PC-9 (cell line): ENCODE data around the gene BCAR1. TPM values are rescaled to one million over a fixed set of nuclear protein-coding genes. Genes with fewer than 3 reads are reported as not detected.

Experiments used
- BruUV-seq: library from RNA; stranded (reverse); fragments of 400-500 nt; replicated peaks from 2 replicates; lab custom pipeline; 2021; lab: Mats Ljungman, UMichigan
- CTCF ChIA-PET: fragments of 300-600 bp; sonication (Branson Sonifier 250); formaldehyde crosslinking; loops from one replicate; lab custom pipeline; 2022; ENCODE audit warnings: antibody characterized with exemption; lab: Charles Lee
- POLR2A ChIA-PET: fragments of 300-600 bp; sonication (Branson Sonifier 250); formaldehyde crosslinking; loops from one replicate; lab custom pipeline; 2022; ENCODE audit warnings: antibody characterized with exemption; ENCODE audit not compliant: unreplicated experiment; lab: Charles Lee
- DNase-seq, 2 experiments: peaks; one replicate each; pipeline versions ENCODE4 v3.0.0 to v3.0.0-alpha.2; 2015 to 2022; ENCODE audit warnings: mixed read lengths in 1 of 2
- H2AFZ ChIP-seq: fragments of 200-600 bp; sonication (generic); 2 replicates; pipeline ENCODE4 v1.8.1; 2017; ENCODE audit warnings: antibody characterized with exemption
- H3F3A ChIP-seq: fragments of 200-600 bp; sonication (generic); 2 replicates; pipeline ENCODE4 v1.8.1; 2017; ENCODE audit warnings: antibody characterized with exemption, mild to moderate bottlenecking, low read depth; ENCODE audit not compliant: insufficient read depth
- H3K27ac ChIP-seq: fragments of 200-600 bp; sonication (generic); 2 replicates; pipeline ENCODE4 v1.6.1; 2016; ENCODE audit warnings: mixed run types
- H3K27me3 ChIP-seq: fragments of 200-600 bp; sonication (generic); 2 replicates; pipeline ENCODE4 v1.6.1; 2016; ENCODE audit warnings: low read depth, mixed run types; ENCODE audit not compliant: insufficient read depth
- H3K36me3 ChIP-seq: fragments of 200-600 bp; sonication (generic); 2 replicates; pipeline ENCODE4 v1.6.1; 2016; ENCODE audit warnings: low read depth, mixed run types
- H3K4me1 ChIP-seq: fragments of 200-600 bp; sonication (generic); replicated peaks from 2 replicates; pipeline ENCODE4 v1.6.1; 2016; ENCODE audit warnings: mixed run types; ENCODE audit not compliant: insufficient read depth
- H3K4me2 ChIP-seq: fragments of 200-600 bp; sonication (generic); 2 replicates; pipeline ENCODE4 v1.6.1; 2017; ENCODE audit warnings: mixed run types
- H3K4me3 ChIP-seq: fragments of 200-600 bp; sonication (generic); 2 replicates; pipeline ENCODE4 v1.6.1; 2016; ENCODE audit warnings: mixed run types
- H3K79me2 ChIP-seq: fragments of 200-600 bp; sonication (generic); 2 replicates; pipeline ENCODE4 v1.6.1; 2017; ENCODE audit warnings: low read depth, mixed run types
- H3K9me2 ChIP-seq: fragments of 200-600 bp; sonication (generic); 2 replicates; pipeline ENCODE4 v1.8.1; 2017; ENCODE audit warnings: mild to moderate bottlenecking; ENCODE audit not compliant: insufficient read depth
- H3K9me3 ChIP-seq: fragments of 200-600 bp; sonication (generic); 2 replicates; pipeline ENCODE4 v1.8.1; 2016; ENCODE audit warnings: low read depth; ENCODE audit not compliant: insufficient read depth
- H4K20me1 ChIP-seq: fragments of 200-600 bp; sonication (generic); 2 replicates; pipeline ENCODE4 v1.8.1; 2017; ENCODE audit not compliant: insufficient read depth
- CTCF ChIP-seq: fragments of 200-600 bp; sonication (generic); conservative IDR thresholded peaks from 2 replicates; pipeline ENCODE4 v1.6.1; 2017; ENCODE audit warnings: mixed run types, antibody characterized with exemption, mild to moderate bottlenecking, moderate library complexity
- EZH2 ChIP-seq: fragments of 200-600 bp; sonication (generic); IDR thresholded peaks from 2 replicates; pipeline ENCODE4 v1.8.0; 2017; ENCODE audit warnings: antibody characterized with exemption, low read depth
- intact Hi-C: fragments of 100-400 bp; cut with micrococcal nuclease; formaldehyde crosslinking; loops from one replicate; pipeline ENCODE4 v1.10.0; 2022; ENCODE audit not compliant: unreplicated experiment
- total RNA-seq: library from RNA; stranded (reverse); gene quantifications from 2 replicates; pipeline ENCODE4 v1.2.3, GENCODE V29; 2021

BCAR1 gene
- total RNA-seq, 1 experiment from 2014 or later, result 53.9 TPM

GRCh38 chr16:75202069-75202590, 49.3 kb downstream of the BCAR1 start:
- no peaks in the 10 kb centered on the region for H3K36me3 ChIP-seq
- TF ChIP-seq CTCF, result no peak
- no peak for TF ChIP-seq EZH2
- H2AFZ ChIP-seq, result no peak overlapping the region
- no peak overlapping the region for H3K4me3 ChIP-seq
- ChIA-PET CTCF (interaction anchor here (0.7 kb wide), 1 partner anchor 417 kb away, joined by 4 read pairs; no protein-coding TSS in a partner anchor), POLR2A (interaction anchor here (0.6 kb wide), 1 partner anchor 65 kb away, joined by 3 read pairs; no protein-coding TSS in a partner anchor)
- BruUV-seq, result no TSS peak
- no peaks in the 10 kb centered on the region for H3K27me3 ChIP-seq
- no peaks in the 10 kb centered on the region for H3K4me1 ChIP-seq
- no peak overlapping the region for H3K4me2 ChIP-seq
- H3K27ac ChIP-seq, result no peak overlapping the region
- DNase-seq, result no peak
- no peaks in the 10 kb centered on the region for H3K9me3 ChIP-seq
- no peaks in the 10 kb centered on the region for H3F3A ChIP-seq
- H3K79me2 ChIP-seq, result no peaks in the 10 kb centered on the region
- no peaks in the 10 kb centered on the region for H3K9me2 ChIP-seq
- intact Hi-C loops, result loop anchor here (2.0 kb wide), 1 partner anchor 17 kb away; the partner anchor contains the start of gene CTRB1
- H4K20me1 ChIP-seq, result no peaks in the 10 kb centered on the region

GRCh38 chr16:75198135-75198600, 53.3 kb downstream of the BCAR1 start:
- Histone ChIP-seq H2AFZ (no peak overlapping the region), H3K36me3 (no peaks in the 10 kb centered on the region), H3K27me3 (no peaks in the 10 kb centered on the region), H4K20me1 (no peaks in the 10 kb centered on the region), H3K27ac (no peak overlapping the region), H3F3A (no peaks in the 10 kb centered on the region), H3K4me2 (no peak overlapping the region), H3K4me1 (no peaks in the 10 kb centered on the region), H3K9me3 (no peaks in the 10 kb centered on the region), H3K79me2 (no peaks in the 10 kb centered on the region), H3K4me3 (no peak overlapping the region), H3K9me2 (no peaks in the 10 kb centered on the region)
- intact Hi-C loops, result loop anchor here (5.0 to 10.0 kb wide), 3 partner anchors 201 to 1977 kb away; partner anchors contain the start of genes TMEM170A and ZNRF1
- TF ChIP-seq CTCF (no peak), EZH2 (no peak)
- no TSS peak for BruUV-seq
- no peak for DNase-seq
- POLR2A ChIA-PET, result no interaction called here
- CTCF ChIA-PET, result interaction anchor here (0.5 to 1.3 kb wide), 3 partner anchors 169 to 499 kb away, joined by 3 read pairs; no protein-coding TSS in a partner anchor

GRCh38 chr16:75197522-75198134, 53.8 kb downstream of the BCAR1 start:
- intact Hi-C loops, result loop anchor here (5.0 to 10.0 kb wide), 3 partner anchors 200 to 1977 kb away; partner anchors contain the start of genes TMEM170A and ZNRF1
- ChIA-PET CTCF (interaction anchor here (0.5 to 1.3 kb wide), 4 partner anchors 169 to 498 kb away, joined by 3 to 5 read pairs (median 3); no protein-coding TSS in a partner anchor), POLR2A (no interaction called here)
- no peaks in the 10 kb centered on the region for H3K79me2 ChIP-seq
- H3F3A ChIP-seq, result no peaks in the 10 kb centered on the region
- H3K27me3 ChIP-seq, result no peaks in the 10 kb centered on the region
- no peaks in the 10 kb centered on the region for H3K9me3 ChIP-seq
- no TSS peak for BruUV-seq
- H4K20me1 ChIP-seq, result no peaks in the 10 kb centered on the region
- 0 out of 2 replicates have a peak, but pooled peaks cover under 1% of the 10 kb centered on the region for H3K4me1 ChIP-seq
- no peak for DNase-seq
- H3K4me2 ChIP-seq, result no peak overlapping the region
- no peaks in the 10 kb centered on the region for H3K9me2 ChIP-seq
- TF ChIP-seq CTCF (no peak), EZH2 (no peak)
- H3K36me3 ChIP-seq, result no peaks in the 10 kb centered on the region
- H3K4me3 ChIP-seq, result no peak overlapping the region
- H2AFZ ChIP-seq, result no peak overlapping the region
- no peak overlapping the region for H3K27ac ChIP-seq
